SHP77 (cell line): ENCODE data around the gene PIEZO1.

Source experiments
- DNase-seq, 2 experiments: peaks; one replicate each; lab custom pipeline; 2025; lab: John Stamatoyannopoulos, UW

The PIEZO1 gene

GRCh38 chr16:88750854-88751253 is 34.2 kb downstream of the PIEZO1 start:
- DNase-seq: no peak

GRCh38 chr16:88749358-88749757 is 35.7 kb downstream of the PIEZO1 start:
- DNase-seq: no peak

GRCh38 chr16:88748364-88748763 is 36.7 kb downstream of the PIEZO1 start:
- DNase-seq: no peak

- DNase-seq: peak; percentile 40 to 56
Observed at GRCh38 chr16:88747588-88748301, 37.3 kb downstream of the PIEZO1 start.

GRCh38 chr16:88746506-88746905 is 38.5 kb downstream of the PIEZO1 start:
- no peak for DNase-seq

GRCh38 chr16:88744577-88745521 is 40.2 kb downstream of the PIEZO1 start:
- DNase-seq: no peak

GRCh38 chr16:88743693-88744576 is 41.1 kb downstream of the PIEZO1 start:
- DNase-seq: peak; percentile 78 to 80

- peak in 1 of 2 experiments; percentile 55 for DNase-seq
Observed at GRCh38 chr16:88742896-88743605, 42.0 kb downstream of the PIEZO1 start.

- DNase-seq: no peak
Observed at GRCh38 chr16:88741368-88741767, 43.7 kb downstream of the PIEZO1 start.

GRCh38 chr16:88740727-88741055 is 44.3 kb downstream of the PIEZO1 start:
- no peak for DNase-seq

GRCh38 chr16:88739977-88740726 is 44.9 kb downstream of the PIEZO1 start:
- no peak for DNase-seq

GRCh38 chr16:88739139-88739976 is 45.7 kb downstream of the PIEZO1 start:
- DNase-seq: no peak

GRCh38 chr16:88738151-88739084 is 46.6 kb downstream of the PIEZO1 start:
- DNase-seq: no peak

- DNase-seq: peak; percentile 84 to 87
Observed at GRCh38 chr16:88737298-88738150, 47.5 kb downstream of the PIEZO1 start.

GRCh38 chr16:88736496-88736895 is 48.5 kb downstream of the PIEZO1 start:
- no peak for DNase-seq

GRCh38 chr16:88736088-88736487 is 48.9 kb downstream of the PIEZO1 start:
- DNase-seq: no peak

GRCh38 chr16:88735616-88736015 is 49.4 kb downstream of the PIEZO1 start:
- DNase-seq: no peak

GRCh38 chr16:88735121-88735520 is 49.9 kb downstream of the PIEZO1 start:
- no peak for DNase-seq
